Lung (tissue), 12 donors: Measurements from ENCODE around the gene ADAM10. TPM values are rescaled to one million over a fixed set of nuclear protein-coding genes. Genes with fewer than 3 reads are reported as not detected.

Experiments used
- ATAC-seq: fragments of 200-7000 bp; cut with Tn5 transposase; one replicate; pipeline ENCODE4 v1.9.1; 2020; ENCODE audit warnings: moderate number of reproducible peaks; ENCODE audit not compliant: insufficient read depth, low FRiP score
- DNase-seq, 3 donors: peaks; one replicate each; pipeline ENCODE4 v3.0.0-alpha.2; 2013 to 2017
- H3K27ac ChIP-seq, 2 donors: one replicate each; pipeline ENCODE4 v1.5.1; 2013; ENCODE audit warnings: mild to moderate bottlenecking in 2 of 2, moderate library complexity in 2 of 2, control low read depth in 1 of 2, inconsistent platforms in 1 of 2, low read depth in 1 of 2, low read length in 1 of 2
- H3K27me3 ChIP-seq, 3 donors: one replicate each; pipeline ENCODE4 v1.5.1; 2013; ENCODE audit warnings: low read length in 2 of 3; ENCODE audit not compliant: control insufficient read depth in 3 of 3, insufficient read depth in 3 of 3
- H3K36me3 ChIP-seq, 4 donors: one replicate each; pipeline ENCODE4 v1.5.1; 2013; ENCODE audit warnings: low read length in 4 of 4, mild to moderate bottlenecking in 1 of 4, moderate library complexity in 1 of 4; ENCODE audit not compliant: control insufficient read depth in 4 of 4, insufficient read depth in 4 of 4
- H3K4me1 ChIP-seq, 5 donors: one replicate each; pipeline ENCODE4 v1.5.1; 2013; ENCODE audit warnings: low read length in 5 of 5, mild to moderate bottlenecking in 2 of 5, moderate library complexity in 1 of 5; ENCODE audit not compliant: control insufficient read depth in 5 of 5, insufficient read depth in 5 of 5
- H3K4me3 ChIP-seq: one replicate; pipeline ENCODE4 v1.5.1; 2013; ENCODE audit warnings: mild to moderate bottlenecking, control low read depth, moderate library complexity
- H3K9ac ChIP-seq, 2 donors: one replicate each; pipeline ENCODE4 v1.5.1; 2013; ENCODE audit warnings: low read length in 2 of 2, control low read depth in 1 of 2; ENCODE audit not compliant: insufficient read depth in 1 of 2
- H3K9me3 ChIP-seq, 4 donors: one replicate each; pipeline ENCODE4 v1.5.1; 2013; ENCODE audit warnings: low read length in 3 of 4, mild to moderate bottlenecking in 1 of 4, moderate library complexity in 1 of 4; ENCODE audit not compliant: control insufficient read depth in 4 of 4, insufficient read depth in 3 of 4
- CTCF ChIP-seq: IDR thresholded peaks from 2 replicates; pipeline ENCODE4 v1.5.1; 2012; ENCODE audit warnings: mild to moderate bottlenecking; ENCODE audit errors: control extremely low read depth, extremely low read depth
- WGBS, 2 donors: extraction: QIAGEN DNeasy Blood & Tissue Kit; methylation state at CpG; one replicate each; pipeline ENCODE4 v1.1.7; 2013; 5-methylcytosine and 5-hydroxymethylcytosine counted together
- polyA plus RNA-seq, 2 donors: library from polyadenylated mRNA; stranded (reverse); fragments of 200-250 nt; gene quantifications; one replicate each; pipeline ENCODE4 v1.2.1, GENCODE V29; 2013
- total RNA-seq, 2 donors: library from RNA; depleted of rRNA in 1 of 2; stranded (reverse); fragments of >200 nt in 1 of 2; gene quantifications; one replicate each; pipeline ENCODE4 v1.2.1, GENCODE V29; 2014 to 2021
- donor health status: control.
- donor health status: control.
- donor health status: Bipolar disorder and iron deficiency.
- donor health status: healthy.
- donor health status: DM: yes; HTN: yes; CAD: no.

ADAM10 gene
- total and polyA plus RNA-seq, 4 donors = 9.7 to 274 (median 88.6) TPM

- H3K4me1 ChIP-seq = peaks cover 0 to 4% (median 0%) of the 10 kb centered on the region in 5 donors
- H3K27me3 ChIP-seq = no peaks in the 10 kb centered on the region
- H3K9me3 ChIP-seq = no peaks in the 10 kb centered on the region
- no peak overlapping the region for H3K9ac ChIP-seq
- no peak overlapping the region for H3K4me3 ChIP-seq
- TF ChIP-seq CTCF = no peak
- 98 to 99% methylated on average over 3 of the region's 3 CpGs for WGBS, 2 donors
- peaks cover 0 to 3% (median under 1%) of the 10 kb centered on the region in 4 donors for H3K36me3 ChIP-seq
- ATAC-seq (no peak), DNase-seq (no peak)
- no peak overlapping the region for H3K27ac ChIP-seq
Measured at GRCh38 chr15:58684036-58684710, 65.3 kb downstream of the ADAM10 start.

DNA sequence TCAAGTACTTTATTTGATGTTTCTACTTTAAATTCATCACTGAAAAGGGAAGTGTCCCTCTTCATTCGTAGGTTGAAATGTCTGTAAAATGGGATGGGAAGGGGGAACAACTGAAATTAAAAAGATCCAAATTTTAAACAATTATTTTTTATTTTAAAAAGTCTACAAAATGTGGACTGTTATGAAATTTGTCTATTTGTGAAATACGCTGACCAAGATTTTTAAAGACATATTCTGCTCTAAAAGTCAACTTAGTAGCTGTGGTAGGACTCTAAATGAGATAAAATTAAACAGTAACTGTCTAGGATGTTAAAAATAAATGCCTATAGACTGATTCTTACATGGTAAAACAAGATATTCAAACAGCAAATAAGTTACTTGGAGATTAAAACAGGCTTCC, 67.3 kb downstream of the ADAM10 start:
- DNase-seq = no peak
- H3K9me3 ChIP-seq = no peaks in the 10 kb centered on the region
- 85 to 88% methylated on average over 2 of the region's 2 CpGs for WGBS, 2 donors
- no peak overlapping the region for H3K27ac ChIP-seq
- ATAC-seq = no peak
- peaks cover 0 to 4% (median 0%) of the 10 kb centered on the region in 5 donors for H3K4me1 ChIP-seq
- H3K27me3 ChIP-seq = no peaks in the 10 kb centered on the region
- no peak overlapping the region for H3K9ac ChIP-seq
- no peak for TF ChIP-seq CTCF
- no peak overlapping the region for H3K4me3 ChIP-seq
- H3K36me3 ChIP-seq = peaks cover 0 to 3% (median under 1%) of the 10 kb centered on the region in 4 donors

GRCh38 chr15:58678683-58679082, 70.8 kb downstream of the ADAM10 start:
- DNase-seq = no peak
- TF ChIP-seq CTCF = no peak
- ATAC-seq = no peak
- Histone ChIP-seq H3K27ac (no peak overlapping the region), H3K27me3 (no peaks in the 10 kb centered on the region), H3K9me3 (no peaks in the 10 kb centered on the region), H3K9ac (no peak overlapping the region), H3K4me1 (peaks cover 0 to 2% (median 0%) of the 10 kb centered on the region in 5 donors), H3K4me3 (no peak overlapping the region), H3K36me3 (peaks cover 0 to 5% (median 2%) of the 10 kb centered on the region in 4 donors)
- WGBS, 2 donors = 41 to 71% methylated on average over 2 of the region's 2 CpGs
